Measurements from ENCODE around the gene CEP19.

The CEP19 gene

GRCh38 chr3:196673632-196674031, 38.4 kb downstream of the CEP19 start:
- no peak for DNase-seq (ENCODE audit: low read depth in 1 of 2, low spot score in 1 of 2)
- TF ChIP-seq JUND (IDR thresholded peaks at IDR 0.05; ENCODE audit: low read depth) = no peak
- in situ Hi-C loops (cut with HindIII; ENCODE audit: low pct_unique_long_range_greater_than_20kb, low sequenced_read_pairs) = no loop called here

GRCh38 chr3:196670339-196670738, 41.7 kb downstream of the CEP19 start:
- no peak for DNase-seq (ENCODE audit: low read depth in 1 of 2, low spot score in 1 of 2)
- in situ Hi-C loops (cut with HindIII; ENCODE audit: low pct_unique_long_range_greater_than_20kb, low sequenced_read_pairs) = no loop called here
- TF ChIP-seq JUND (IDR thresholded peaks at IDR 0.05; ENCODE audit: low read depth) = no peak

GRCh38 chr3:196667056-196667825, 44.8 kb downstream of the CEP19 start:
- in situ Hi-C loops (cut with HindIII; ENCODE audit: low pct_unique_long_range_greater_than_20kb, low sequenced_read_pairs) = no loop called here
- no peak for DNase-seq (ENCODE audit: low read depth in 1 of 2, low spot score in 1 of 2)
- TF ChIP-seq JUND (IDR thresholded peaks at IDR 0.05; ENCODE audit: low read depth) = no peak

- peak in 1 of 2 experiments; percentile 66 for DNase-seq (ENCODE audit: low read depth in 1 of 2, low spot score in 1 of 2)
Observed at GRCh38 chr3:196666001-196666867, 45.8 kb downstream of the CEP19 start.

DNA sequence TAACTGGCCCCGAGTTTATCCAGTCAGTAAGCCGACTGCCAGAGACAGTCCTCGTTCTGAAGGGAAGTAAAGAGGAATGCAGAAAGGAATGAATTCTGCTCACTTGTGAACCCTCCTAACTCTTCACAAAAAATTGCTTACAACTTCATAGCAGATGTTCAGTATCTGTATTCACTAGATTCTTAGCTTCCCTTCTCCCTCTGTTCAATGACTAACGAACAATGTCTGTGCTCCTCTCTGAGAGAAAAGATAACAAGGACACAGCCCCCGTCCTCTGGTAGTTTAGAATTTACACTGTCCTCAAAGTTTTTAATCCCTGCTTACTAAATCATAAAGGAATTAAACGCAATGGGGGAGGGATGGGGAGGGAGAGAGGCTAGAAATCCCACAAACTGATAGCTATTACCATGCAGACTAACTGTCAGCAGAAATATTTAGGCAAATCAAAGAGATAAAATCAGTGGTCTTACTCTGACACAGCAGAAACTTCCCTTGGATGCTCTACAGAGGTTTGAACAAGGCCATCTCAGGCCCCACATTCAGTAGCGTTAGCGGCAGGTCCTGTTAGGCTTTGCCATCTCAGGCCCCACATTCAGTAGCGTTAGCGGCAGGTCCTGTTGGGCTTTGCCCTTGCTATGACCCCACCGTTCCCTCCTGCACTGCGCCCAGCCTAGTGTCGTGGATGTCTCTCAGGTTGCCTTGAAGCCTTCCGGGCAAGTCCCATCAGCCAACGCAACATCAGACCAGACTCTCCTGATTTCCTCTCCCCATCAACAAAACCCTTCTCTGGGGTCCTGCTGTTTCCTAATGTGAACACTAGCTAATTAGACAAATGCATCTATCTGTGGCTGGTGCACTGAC, 49.1 kb downstream of the CEP19 start:
- no peak for TF ChIP-seq JUND (IDR thresholded peaks at IDR 0.05; ENCODE audit: low read depth)
- no peak for DNase-seq (ENCODE audit: low read depth in 1 of 2, low spot score in 1 of 2)
- in situ Hi-C loops (cut with HindIII; ENCODE audit: low pct_unique_long_range_greater_than_20kb, low sequenced_read_pairs) = no loop called here

More at GRCh38 chr3:196666001-196666867, 45.8 kb downstream of the CEP19 start:
- no peak for TF ChIP-seq JUND (IDR thresholded peaks at IDR 0.05; ENCODE audit: low read depth)
- in situ Hi-C loops (cut with HindIII; ENCODE audit: low pct_unique_long_range_greater_than_20kb, low sequenced_read_pairs) = no loop called here

DNA sequence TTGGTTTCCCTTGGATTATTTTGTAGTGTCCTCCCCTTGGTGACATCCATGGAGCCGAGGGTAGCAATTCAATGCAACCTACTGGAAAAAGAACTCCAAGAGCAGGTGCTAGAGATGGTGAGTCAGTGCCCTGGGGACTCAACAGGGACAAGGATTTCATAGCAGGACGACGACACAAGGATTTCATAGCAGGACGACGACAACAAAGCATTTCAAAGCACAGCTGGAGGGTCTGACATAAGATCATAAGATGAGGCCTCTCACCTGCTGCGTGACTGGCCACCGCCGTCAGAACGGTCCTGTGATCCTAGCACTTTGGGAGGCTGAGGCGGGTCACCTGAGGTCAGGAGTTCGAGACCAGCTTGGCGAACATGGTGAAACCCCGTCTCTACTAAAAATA, 50.0 kb downstream of the CEP19 start:
- TF ChIP-seq JUND (IDR thresholded peaks at IDR 0.05; ENCODE audit: low read depth) = no peak
- in situ Hi-C loops (cut with HindIII; ENCODE audit: low pct_unique_long_range_greater_than_20kb, low sequenced_read_pairs) = no loop called here
- DNase-seq (ENCODE audit: low read depth in 1 of 2, low spot score in 1 of 2) = no peak

DNA sequence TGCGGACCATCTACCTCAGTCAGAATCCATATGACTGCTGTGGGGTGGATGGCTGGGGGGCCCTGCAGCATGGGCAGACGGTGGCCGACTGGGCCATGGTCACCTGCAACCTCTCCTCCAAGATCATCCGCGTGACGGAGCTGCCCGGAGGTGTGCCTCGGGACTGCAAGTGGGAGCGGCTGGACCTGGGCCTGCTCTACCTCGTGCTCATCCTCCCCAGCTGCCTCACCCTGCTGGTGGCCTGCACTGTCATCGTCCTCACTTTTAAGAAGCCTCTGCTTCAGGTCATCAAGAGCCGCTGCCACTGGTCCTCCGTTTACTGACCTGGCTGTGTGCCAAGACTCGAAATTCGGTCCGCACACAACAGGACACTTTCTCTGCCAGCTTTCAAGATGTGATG, 50.6 kb downstream of the CEP19 start:
- no peak for DNase-seq (ENCODE audit: low read depth in 1 of 2, low spot score in 1 of 2)
- in situ Hi-C loops (cut with HindIII; ENCODE audit: low pct_unique_long_range_greater_than_20kb, low sequenced_read_pairs) = no loop called here
- TF ChIP-seq JUND (IDR thresholded peaks at IDR 0.05; ENCODE audit: low read depth) = no peak

DNA sequence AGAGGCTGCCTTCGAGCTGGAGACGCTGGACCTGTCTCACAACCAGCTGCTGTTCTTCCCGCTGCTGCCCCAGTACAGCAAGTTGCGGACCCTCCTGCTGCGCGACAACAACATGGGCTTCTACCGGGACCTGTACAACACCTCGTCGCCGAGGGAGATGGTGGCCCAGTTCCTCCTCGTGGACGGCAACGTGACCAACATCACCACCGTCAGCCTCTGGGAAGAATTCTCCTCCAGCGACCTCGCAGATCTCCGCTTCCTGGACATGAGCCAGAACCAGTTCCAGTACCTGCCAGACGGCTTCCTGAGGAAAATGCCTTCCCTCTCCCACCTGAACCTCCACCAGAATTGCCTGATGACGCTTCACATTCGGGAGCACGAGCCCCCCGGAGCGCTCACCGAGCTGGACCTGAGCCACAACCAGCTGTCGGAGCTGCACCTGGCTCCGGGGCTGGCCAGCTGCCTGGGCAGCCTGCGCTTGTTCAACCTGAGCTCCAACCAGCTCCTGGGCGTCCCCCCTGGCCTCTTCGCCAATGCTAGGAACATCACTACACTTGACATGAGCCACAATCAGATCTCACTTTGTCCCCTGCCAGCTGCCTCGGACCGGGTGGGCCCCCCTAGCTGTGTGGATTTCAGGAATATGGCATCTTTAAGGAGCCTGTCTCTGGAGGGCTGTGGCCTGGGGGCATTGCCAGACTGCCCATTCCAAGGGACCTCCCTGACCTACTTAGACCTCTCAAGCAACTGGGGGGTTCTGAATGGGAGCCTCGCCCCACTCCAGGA, 51.5 kb downstream of the CEP19 start:
- in situ Hi-C loops (cut with HindIII; ENCODE audit: low pct_unique_long_range_greater_than_20kb, low sequenced_read_pairs) = no loop called here
- peak; percentile 87 to 91 for DNase-seq (ENCODE audit: low read depth in 1 of 2, low spot score in 1 of 2)
- TF ChIP-seq JUND (IDR thresholded peaks at IDR 0.05; ENCODE audit: low read depth) = no peak

GRCh38 chr3:196659901-196660351, 52.1 kb downstream of the CEP19 start:
- in situ Hi-C loops (cut with HindIII; ENCODE audit: low pct_unique_long_range_greater_than_20kb, low sequenced_read_pairs) = no loop called here
- no peak for TF ChIP-seq JUND (IDR thresholded peaks at IDR 0.05; ENCODE audit: low read depth)
- no peak for DNase-seq (ENCODE audit: low read depth in 1 of 2, low spot score in 1 of 2)
